Cardiac septum (tissue), 1 donor: ENCODE data around the gene ARFGEF3. TPM values are rescaled to one million over a fixed set of nuclear protein-coding genes. Genes with fewer than 3 reads are reported as not detected.

Experiments used
- DNase-seq: peaks from one replicate; pipeline ENCODE4 v3.0.0-alpha.2; 2020; ENCODE audit warnings: low spot score
- intact Hi-C: fragments of 100-400 bp; cut with DNase I; formaldehyde crosslinking; loops from one replicate; pipeline ENCODE4 v1.14.0; 2022
- total RNA-seq: library from RNA; stranded (reverse); fragmentation: NEBNext Ultra II Directional; extraction: Animal tissue kit (Norgen Biotek cat#: 25700); gene quantifications from one replicate; pipeline ENCODE4 v1.2.1, GENCODE V29; 2021
- donor health status: DM: no; HTN: no; CAD: no.

ARFGEF3 gene
- total RNA-seq, 1 donor from 2014 or later = 9.6 TPM

GRCh38 chr6:138160329-138161087 lies 1.2 kb upstream of the ARFGEF3 start:
- intact Hi-C loops = no loop called here
- DNase-seq = no peak

GRCh38 chr6:138161088-138161337 lies 726 bp upstream of the ARFGEF3 start:
- DNase-seq = no peak
- intact Hi-C loops = no loop called here

GRCh38 chr6:138162111-138162954 lies 594 bp downstream of the ARFGEF3 start:
- DNase-seq = no peak
- intact Hi-C loops = no loop called here

GRCh38 chr6:138162955-138163575 lies 1.3 kb downstream of the ARFGEF3 start:
- intact Hi-C loops = no loop called here
- DNase-seq = no peak

GRCh38 chr6:138175596-138175995 lies 13.9 kb downstream of the ARFGEF3 start:
- intact Hi-C loops = no loop called here
- DNase-seq = no peak

GRCh38 chr6:138176652-138177232 lies 15.0 kb downstream of the ARFGEF3 start:
- intact Hi-C loops = no loop called here

GRCh38 chr6:138182939-138183789 lies 21.4 kb downstream of the ARFGEF3 start:
- intact Hi-C loops = no loop called here
- DNase-seq = no peak

More at GRCh38 chr6:138176652-138177232, 15.0 kb downstream of the ARFGEF3 start:
- DNase-seq = no peak

- no peak for DNase-seq
- intact Hi-C loops = no loop called here
Observed at GRCh38 chr6:138183790-138184134, 22.0 kb downstream of the ARFGEF3 start.

- intact Hi-C loops = no loop called here
- no peak for DNase-seq
Observed at GRCh38 chr6:138184230-138184629, 22.5 kb downstream of the ARFGEF3 start.

GRCh38 chr6:138187156-138187555 lies 25.4 kb downstream of the ARFGEF3 start:
- intact Hi-C loops = no loop called here

GRCh38 chr6:138188278-138188941 lies 26.7 kb downstream of the ARFGEF3 start:
- DNase-seq = no peak
- intact Hi-C loops = no loop called here

More at GRCh38 chr6:138187156-138187555, 25.4 kb downstream of the ARFGEF3 start:
- no peak for DNase-seq

- DNase-seq = no peak
- intact Hi-C loops = no loop called here
Observed at GRCh38 chr6:138194287-138194686, 32.5 kb downstream of the ARFGEF3 start.

GRCh38 chr6:138196122-138196738 lies 34.5 kb downstream of the ARFGEF3 start:
- DNase-seq = no peak
- intact Hi-C loops = no loop called here

- no peak for DNase-seq
- intact Hi-C loops = no loop called here
Observed at GRCh38 chr6:138197570-138197969, 35.8 kb downstream of the ARFGEF3 start.

GRCh38 chr6:138198430-138199091 lies 36.8 kb downstream of the ARFGEF3 start:
- DNase-seq = no peak

GRCh38 chr6:138201836-138202235 lies 40.1 kb downstream of the ARFGEF3 start:
- intact Hi-C loops = no loop called here
- DNase-seq = no peak

More at GRCh38 chr6:138198430-138199091, 36.8 kb downstream of the ARFGEF3 start:
- intact Hi-C loops = no loop called here

- intact Hi-C loops = no loop called here
- DNase-seq = no peak
Observed at GRCh38 chr6:138203315-138203714, 41.6 kb downstream of the ARFGEF3 start.

- intact Hi-C loops = no loop called here
- DNase-seq = no peak
Observed at GRCh38 chr6:138204303-138204702, 42.6 kb downstream of the ARFGEF3 start.
